ENCODE data around the gene KIAA1549.

The KIAA1549 gene

GRCh38 chr7:138975343-138976104 lies 5.7 kb downstream of the KIAA1549 start:
- no peak for DNase-seq (ENCODE audit: low read depth)

- no peak for DNase-seq (ENCODE audit: low read depth)
These were observed 6.4 kb downstream of the KIAA1549 start for GRCh38 chr7:138974675-138975292.

- no peak for DNase-seq (ENCODE audit: low read depth)
These were observed 7.1 kb downstream of the KIAA1549 start for GRCh38 chr7:138974103-138974502.

- no peak for DNase-seq (ENCODE audit: low read depth)
These were observed 10.2 kb downstream of the KIAA1549 start for GRCh38 chr7:138970952-138971351.

- DNase-seq (ENCODE audit: low read depth): no peak
These were observed 10.7 kb downstream of the KIAA1549 start for GRCh38 chr7:138970446-138970845.

GRCh38 chr7:138967159-138967558 lies 14.0 kb downstream of the KIAA1549 start:
- DNase-seq (ENCODE audit: low read depth): no peak

GRCh38 chr7:138964624-138965436 lies 16.4 kb downstream of the KIAA1549 start:
- no peak for DNase-seq (ENCODE audit: low read depth)

- DNase-seq (ENCODE audit: low read depth): no peak
These were observed 17.5 kb downstream of the KIAA1549 start for GRCh38 chr7:138963675-138964074.

GRCh38 chr7:138962561-138963270 lies 18.5 kb downstream of the KIAA1549 start:
- DNase-seq (ENCODE audit: low read depth): no peak

- no peak for DNase-seq (ENCODE audit: low read depth)
These were observed 20.0 kb downstream of the KIAA1549 start for GRCh38 chr7:138961159-138961558.

- DNase-seq (ENCODE audit: low read depth): no peak
These were observed 22.7 kb downstream of the KIAA1549 start for GRCh38 chr7:138958391-138958956.

GRCh38 chr7:138957753-138958390 lies 23.3 kb downstream of the KIAA1549 start:
- DNase-seq (ENCODE audit: low read depth): no peak

- DNase-seq (ENCODE audit: low read depth): no peak
These were observed 24.0 kb downstream of the KIAA1549 start for GRCh38 chr7:138957217-138957616.

- no peak for DNase-seq (ENCODE audit: low read depth)
These were observed 26.4 kb downstream of the KIAA1549 start for GRCh38 chr7:138954545-138955475.

- no peak for DNase-seq (ENCODE audit: low read depth)
These were observed 28.4 kb downstream of the KIAA1549 start for GRCh38 chr7:138952791-138953190.

- DNase-seq (ENCODE audit: low read depth): no peak
These were observed 29.2 kb downstream of the KIAA1549 start for GRCh38 chr7:138951953-138952352.

- DNase-seq (ENCODE audit: low read depth): no peak
These were observed 31.6 kb downstream of the KIAA1549 start for GRCh38 chr7:138949421-138950088.

- no peak for DNase-seq (ENCODE audit: low read depth)
These were observed 32.8 kb downstream of the KIAA1549 start for GRCh38 chr7:138948403-138948802.

GRCh38 chr7:138945821-138946220 lies 35.4 kb downstream of the KIAA1549 start:
- no peak for DNase-seq (ENCODE audit: low read depth)

GRCh38 chr7:138945154-138945553 lies 36.0 kb downstream of the KIAA1549 start:
- DNase-seq (ENCODE audit: low read depth): no peak

Measured in stimulated activated CD4-positive, alpha-beta T cell treated with anti-CD3 and anti-CD28 coated beads, Interleukin-2, amount 100 ng/mL, for 4 hours (primary cell).